Neural cell (in vitro differentiated cells): ENCODE data around the gene GRIK3. TPM values are rescaled to one million over a fixed set of nuclear protein-coding genes. Genes with fewer than 3 reads are reported as not detected.

ENCODE experiments used
- H2AFZ ChIP-seq: fragments of 200-600, 300-800 bp; sonication (generic), shearing (Covaris generic); 2 replicates; pipeline ENCODE4 v1.6.0; 2014; ENCODE audit warnings: low read depth, mild to moderate bottlenecking, antibody characterized with exemption, low read length, moderate library complexity
- H3F3A ChIP-seq: fragments of 200-600 bp; shearing (Covaris generic); 2 replicates; pipeline ENCODE4 v1.6.1; 2016; ENCODE audit warnings: mild to moderate bottlenecking, moderate library complexity, mixed read lengths, antibody characterized with exemption, low read length; ENCODE audit not compliant: insufficient read depth, poor library complexity, severe bottlenecking
- H3K27ac ChIP-seq: fragments of 200-600, 300-800 bp; sonication (generic), shearing (Covaris generic); 2 replicates; pipeline ENCODE4 v1.5.1; 2014; ENCODE audit warnings: mild to moderate bottlenecking, low read length, moderate library complexity
- H3K27me3 ChIP-seq: fragments of 300-800, 200-600 bp; sonication (generic), shearing (Covaris generic); 2 replicates; pipeline ENCODE4 v1.6.0; 2014; ENCODE audit warnings: mild to moderate bottlenecking, low read depth, low read length, moderate library complexity; ENCODE audit not compliant: insufficient read depth
- H3K36me3 ChIP-seq: fragments of 300-800, 200-600 bp; sonication (generic), shearing (Covaris generic); 2 replicates; pipeline ENCODE4 v1.5.1; 2014; ENCODE audit warnings: mild to moderate bottlenecking, antibody characterized with exemption, low read length, moderate library complexity; ENCODE audit not compliant: insufficient read depth
- H3K4me2 ChIP-seq: fragments of 300-800, 200-600 bp; sonication (generic), shearing (Covaris generic); 2 replicates; pipeline ENCODE4 v1.6.0; 2014; ENCODE audit warnings: mild to moderate bottlenecking, low read length
- H3K4me3 ChIP-seq: fragments of 300-800, 200-600 bp; sonication (generic), shearing (Covaris generic); 2 replicates; pipeline ENCODE4 v1.5.1; 2014; ENCODE audit warnings: mild to moderate bottlenecking, low read length, moderate library complexity
- H3K79me2 ChIP-seq: fragments of 200-600 bp; shearing (Covaris generic); replicated peaks from 2 replicates; pipeline ENCODE4 v1.6.0; 2014; ENCODE audit warnings: mild to moderate bottlenecking, low read length, moderate library complexity; ENCODE audit not compliant: insufficient read depth
- H3K9ac ChIP-seq: fragments of 300-800, 200-600 bp; sonication (generic), shearing (Covaris generic); 2 replicates; pipeline ENCODE4 v1.6.1; 2016; ENCODE audit warnings: mild to moderate bottlenecking, low read length, mixed read lengths
- H3K9me2 ChIP-seq: fragments of 200-600 bp; shearing (Covaris generic); 2 replicates; pipeline ENCODE4 v1.6.1; 2016; ENCODE audit warnings: mild to moderate bottlenecking, low read length, mixed read lengths; ENCODE audit not compliant: insufficient read depth
- H3K9me3 ChIP-seq: fragments of 200-600, 300-800 bp; sonication (generic), shearing (Covaris generic); 2 replicates; pipeline ENCODE4 v1.6.1; 2016; ENCODE audit warnings: mild to moderate bottlenecking, mixed run types, low read length, moderate library complexity, mixed read lengths
- H4K20me1 ChIP-seq: fragments of 200-600 bp; shearing (Covaris generic); 2 replicates; pipeline ENCODE4 v1.6.1; 2016; ENCODE audit warnings: mild to moderate bottlenecking, mixed run types; ENCODE audit not compliant: insufficient read depth
- EP300 ChIP-seq: fragments of 450-650 bp; conservative IDR thresholded peaks from 2 replicates; pipeline ENCODE4 v1.6.1; 2014; ENCODE audit warnings: antibody characterized with exemption, mild to moderate bottlenecking, moderate library complexity; ENCODE audit not compliant: poor library complexity, severe bottlenecking
- EZH2 ChIP-seq: fragments of 200-600, 300-800 bp; shearing (Covaris generic), sonication (generic); IDR thresholded peaks from 2 replicates; pipeline ENCODE4 v1.6.1; 2014; ENCODE audit warnings: antibody characterized with exemption, low read length, borderline replicate concordance, mild to moderate bottlenecking; ENCODE audit not compliant: insufficient read depth, poor library complexity, severe bottlenecking
- MXI1 ChIP-seq: fragments of 450-650 bp; conservative IDR thresholded peaks from 2 replicates; pipeline ENCODE4 v1.6.1; 2014; ENCODE audit warnings: antibody characterized with exemption, mild to moderate bottlenecking; ENCODE audit not compliant: poor library complexity, severe bottlenecking
- RAD21 ChIP-seq: fragments of 450-650 bp; conservative IDR thresholded peaks from 2 replicates; pipeline ENCODE4 v1.6.1; 2014; ENCODE audit warnings: antibody characterized with exemption, mild to moderate bottlenecking, moderate library complexity
- SMC3 ChIP-seq: fragments of 450-650 bp; conservative IDR thresholded peaks from 2 replicates; pipeline ENCODE4 v1.6.1; 2014; ENCODE audit warnings: antibody characterized with exemption, mild to moderate bottlenecking, moderate library complexity; ENCODE audit not compliant: poor library complexity
- TAF1 ChIP-seq: IDR thresholded peaks from 2 replicates; pipeline ENCODE4 v1.6.1; 2012; ENCODE audit warnings: low read depth
- polyA plus RNA-seq: library from polyadenylated mRNA; depleted of rRNA; stranded (reverse); fragments of >200 nt; gene quantifications from 2 replicates; pipeline ENCODE4 v1.2.3, GENCODE V29; 2014
- TF ChIP-seq, protein P1 (sequence below): fragments of 450-650 bp; IDR thresholded peaks from 2 replicates; pipeline ENCODE4 v1.5.1; 2014; ENCODE audit warnings: antibody characterized with exemption, mild to moderate bottlenecking, moderate library complexity; ENCODE audit not compliant: poor library complexity, severe bottlenecking
- TF ChIP-seq, protein P2 (sequence below): IDR thresholded peaks from 2 replicates; pipeline ENCODE4 v1.6.1; 2012; ENCODE audit warnings: borderline replicate concordance

Gene GRIK3
- polyA plus RNA-seq, 1 donor from 2014 or later, result 5.0 TPM

GRCh38 chr1:36847761-36848160, 186.6 kb downstream of the GRIK3 start:
- Histone ChIP-seq H3K4me3 (no peak overlapping the region), H3K79me2 (no peaks in the 10 kb centered on the region), H3K4me2 (no peak overlapping the region), H3K27me3 (no peaks in the 10 kb centered on the region), H3K9me3 (no peaks in the 10 kb centered on the region), H2AFZ (no peak overlapping the region), H3F3A (no peaks in the 10 kb centered on the region), H3K27ac (no peak overlapping the region), H4K20me1 (no peaks in the 10 kb centered on the region), H3K36me3 (no peaks in the 10 kb centered on the region), H3K9me2 (no peaks in the 10 kb centered on the region), H3K9ac (no peak overlapping the region)
- TF ChIP-seq EP300 (no peak), RAD21 (no peak), TAF1 (no peak)
- TF ChIP-seq, protein P1, sequence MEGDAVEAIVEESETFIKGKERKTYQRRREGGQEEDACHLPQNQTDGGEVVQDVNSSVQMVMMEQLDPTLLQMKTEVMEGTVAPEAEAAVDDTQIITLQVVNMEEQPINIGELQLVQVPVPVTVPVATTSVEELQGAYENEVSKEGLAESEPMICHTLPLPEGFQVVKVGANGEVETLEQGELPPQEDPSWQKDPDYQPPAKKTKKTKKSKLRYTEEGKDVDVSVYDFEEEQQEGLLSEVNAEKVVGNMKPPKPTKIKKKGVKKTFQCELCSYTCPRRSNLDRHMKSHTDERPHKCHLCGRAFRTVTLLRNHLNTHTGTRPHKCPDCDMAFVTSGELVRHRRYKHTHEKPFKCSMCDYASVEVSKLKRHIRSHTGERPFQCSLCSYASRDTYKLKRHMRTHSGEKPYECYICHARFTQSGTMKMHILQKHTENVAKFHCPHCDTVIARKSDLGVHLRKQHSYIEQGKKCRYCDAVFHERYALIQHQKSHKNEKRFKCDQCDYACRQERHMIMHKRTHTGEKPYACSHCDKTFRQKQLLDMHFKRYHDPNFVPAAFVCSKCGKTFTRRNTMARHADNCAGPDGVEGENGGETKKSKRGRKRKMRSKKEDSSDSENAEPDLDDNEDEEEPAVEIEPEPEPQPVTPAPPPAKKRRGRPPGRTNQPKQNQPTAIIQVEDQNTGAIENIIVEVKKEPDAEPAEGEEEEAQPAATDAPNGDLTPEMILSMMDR, result no peak

- TF ChIP-seq EZH2 (no peak), MXI1 (no peak), TAF1 (no peak), SMC3 (no peak), EP300 (no peak), RAD21 (no peak)
- TF ChIP-seq, protein P2, sequence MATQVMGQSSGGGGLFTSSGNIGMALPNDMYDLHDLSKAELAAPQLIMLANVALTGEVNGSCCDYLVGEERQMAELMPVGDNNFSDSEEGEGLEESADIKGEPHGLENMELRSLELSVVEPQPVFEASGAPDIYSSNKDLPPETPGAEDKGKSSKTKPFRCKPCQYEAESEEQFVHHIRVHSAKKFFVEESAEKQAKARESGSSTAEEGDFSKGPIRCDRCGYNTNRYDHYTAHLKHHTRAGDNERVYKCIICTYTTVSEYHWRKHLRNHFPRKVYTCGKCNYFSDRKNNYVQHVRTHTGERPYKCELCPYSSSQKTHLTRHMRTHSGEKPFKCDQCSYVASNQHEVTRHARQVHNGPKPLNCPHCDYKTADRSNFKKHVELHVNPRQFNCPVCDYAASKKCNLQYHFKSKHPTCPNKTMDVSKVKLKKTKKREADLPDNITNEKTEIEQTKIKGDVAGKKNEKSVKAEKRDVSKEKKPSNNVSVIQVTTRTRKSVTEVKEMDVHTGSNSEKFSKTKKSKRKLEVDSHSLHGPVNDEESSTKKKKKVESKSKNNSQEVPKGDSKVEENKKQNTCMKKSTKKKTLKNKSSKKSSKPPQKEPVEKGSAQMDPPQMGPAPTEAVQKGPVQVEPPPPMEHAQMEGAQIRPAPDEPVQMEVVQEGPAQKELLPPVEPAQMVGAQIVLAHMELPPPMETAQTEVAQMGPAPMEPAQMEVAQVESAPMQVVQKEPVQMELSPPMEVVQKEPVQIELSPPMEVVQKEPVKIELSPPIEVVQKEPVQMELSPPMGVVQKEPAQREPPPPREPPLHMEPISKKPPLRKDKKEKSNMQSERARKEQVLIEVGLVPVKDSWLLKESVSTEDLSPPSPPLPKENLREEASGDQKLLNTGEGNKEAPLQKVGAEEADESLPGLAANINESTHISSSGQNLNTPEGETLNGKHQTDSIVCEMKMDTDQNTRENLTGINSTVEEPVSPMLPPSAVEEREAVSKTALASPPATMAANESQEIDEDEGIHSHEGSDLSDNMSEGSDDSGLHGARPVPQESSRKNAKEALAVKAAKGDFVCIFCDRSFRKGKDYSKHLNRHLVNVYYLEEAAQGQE, result no peak
- TF ChIP-seq, protein P1, result no peak
- Histone ChIP-seq H2AFZ (no peak overlapping the region), H3K9me2 (no peaks in the 10 kb centered on the region), H4K20me1 (no peaks in the 10 kb centered on the region), H3K9me3 (no peaks in the 10 kb centered on the region), H3K79me2 (no peaks in the 10 kb centered on the region), H3K27ac (no peak overlapping the region), H3K4me3 (no peak overlapping the region), H3K36me3 (no peaks in the 10 kb centered on the region), H3K4me2 (no peak overlapping the region), H3K9ac (no peak overlapping the region), H3F3A (no peaks in the 10 kb centered on the region), H3K27me3 (no peaks in the 10 kb centered on the region)
Measured at GRCh38 chr1:36847186-36847585, 187.1 kb downstream of the GRIK3 start.
